NCI-H2029 treated with DMSO at 0.1 percent for 48 hours (cell line): ENCODE data around the gene MPRIP.

Experiments used
- DNase-seq: peaks from one replicate; lab custom pipeline; 2025; lab: John Stamatoyannopoulos, UW

MPRIP gene

DNA sequence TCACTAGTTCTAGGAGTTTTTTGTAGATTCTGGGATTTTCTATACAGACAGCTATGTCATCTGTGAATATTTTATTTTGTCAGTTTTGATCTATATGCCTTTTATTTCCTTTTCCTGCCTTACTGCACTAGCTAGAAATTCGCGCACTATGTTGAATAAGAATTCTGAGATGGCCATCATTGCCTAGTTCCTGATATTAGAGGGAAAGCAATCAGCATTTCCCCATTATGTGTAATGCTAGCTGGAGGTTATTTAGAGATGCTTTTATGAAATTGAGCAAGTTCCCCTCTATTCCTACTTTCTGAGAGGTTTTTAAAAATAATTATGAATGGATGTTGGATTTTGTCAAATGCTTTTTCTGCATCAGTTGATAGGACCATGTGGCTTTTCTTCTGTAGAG, 23.8 kb downstream of the MPRIP start:
- no peak for DNase-seq

GRCh38 chr17:17067257-17067656, 25.0 kb downstream of the MPRIP start:
- DNase-seq: no peak

- no peak for DNase-seq
Observed at GRCh38 chr17:17069849-17070248, 27.6 kb downstream of the MPRIP start.

GRCh38 chr17:17070931-17071330, 28.7 kb downstream of the MPRIP start:
- DNase-seq: no peak

- DNase-seq: no peak
Observed at GRCh38 chr17:17071531-17072360, 29.5 kb downstream of the MPRIP start.

- no peak for DNase-seq
Observed at GRCh38 chr17:17072546-17072945, 30.3 kb downstream of the MPRIP start.

DNA sequence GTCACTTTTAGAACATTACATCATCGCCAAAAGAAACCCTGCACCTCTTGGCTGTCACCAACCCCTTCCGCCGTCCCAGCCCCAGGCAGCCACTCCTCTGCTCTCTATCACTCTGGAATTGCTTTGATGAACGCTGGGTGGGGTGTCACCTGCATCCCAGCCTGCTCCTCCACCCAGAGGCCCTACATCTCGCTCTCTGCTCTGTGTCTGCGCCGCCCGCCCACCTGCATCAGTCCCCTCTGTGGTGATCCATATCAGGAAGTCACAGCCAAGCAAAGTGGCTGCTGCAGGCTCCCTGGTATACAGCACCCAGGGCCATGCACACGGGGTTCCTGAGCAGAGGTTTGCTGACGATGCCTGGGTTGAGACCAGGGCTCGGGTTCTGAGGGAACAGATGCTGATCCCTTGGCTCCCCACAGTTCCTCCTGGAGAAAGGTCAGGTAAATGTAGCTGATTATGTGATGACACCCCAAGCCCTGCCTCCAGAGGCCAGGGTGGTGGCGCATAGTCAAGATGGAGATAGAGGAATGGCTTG, 30.8 kb downstream of the MPRIP start:
- DNase-seq: no peak

DNA sequence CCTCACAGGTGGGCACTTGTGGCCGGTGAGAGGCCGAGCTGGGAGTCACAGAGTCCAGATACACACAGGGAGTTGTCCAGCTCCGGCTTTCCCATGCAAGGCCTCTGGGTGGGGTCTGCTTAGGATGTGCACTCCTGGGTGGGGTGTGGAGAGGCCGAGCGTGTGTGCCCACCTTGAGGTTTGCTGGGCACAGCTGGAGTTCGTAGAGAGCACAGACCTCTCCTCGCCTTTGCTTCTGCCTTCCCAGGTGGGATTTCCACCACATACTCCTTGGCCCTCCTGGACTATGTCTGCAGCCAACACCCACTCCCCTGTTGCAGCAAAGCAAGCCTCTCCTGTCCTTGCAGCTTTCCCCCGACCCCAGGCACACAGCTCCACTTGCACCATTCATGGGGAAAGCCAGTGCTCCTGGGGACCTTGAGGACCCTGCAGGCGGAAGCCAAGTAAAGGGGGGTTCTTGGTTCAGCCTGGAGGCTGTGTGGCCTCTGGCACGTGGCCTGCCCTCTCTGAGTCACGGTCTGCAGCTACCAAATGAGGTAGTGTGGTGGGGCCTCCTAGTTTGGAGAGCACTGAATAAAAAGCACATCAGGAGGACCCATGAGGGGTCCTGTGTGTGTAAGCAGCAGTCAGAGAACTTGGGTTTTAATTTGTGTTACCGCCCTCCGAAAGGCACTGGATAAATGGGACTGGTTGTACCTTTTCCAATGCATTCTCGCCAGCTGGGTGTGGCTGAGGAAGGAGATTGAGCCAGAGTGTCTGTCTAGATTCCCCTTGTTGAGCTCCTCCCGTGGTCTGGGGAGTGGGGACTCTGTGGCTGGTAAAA, 31.5 kb downstream of the MPRIP start:
- no peak for DNase-seq

DNA sequence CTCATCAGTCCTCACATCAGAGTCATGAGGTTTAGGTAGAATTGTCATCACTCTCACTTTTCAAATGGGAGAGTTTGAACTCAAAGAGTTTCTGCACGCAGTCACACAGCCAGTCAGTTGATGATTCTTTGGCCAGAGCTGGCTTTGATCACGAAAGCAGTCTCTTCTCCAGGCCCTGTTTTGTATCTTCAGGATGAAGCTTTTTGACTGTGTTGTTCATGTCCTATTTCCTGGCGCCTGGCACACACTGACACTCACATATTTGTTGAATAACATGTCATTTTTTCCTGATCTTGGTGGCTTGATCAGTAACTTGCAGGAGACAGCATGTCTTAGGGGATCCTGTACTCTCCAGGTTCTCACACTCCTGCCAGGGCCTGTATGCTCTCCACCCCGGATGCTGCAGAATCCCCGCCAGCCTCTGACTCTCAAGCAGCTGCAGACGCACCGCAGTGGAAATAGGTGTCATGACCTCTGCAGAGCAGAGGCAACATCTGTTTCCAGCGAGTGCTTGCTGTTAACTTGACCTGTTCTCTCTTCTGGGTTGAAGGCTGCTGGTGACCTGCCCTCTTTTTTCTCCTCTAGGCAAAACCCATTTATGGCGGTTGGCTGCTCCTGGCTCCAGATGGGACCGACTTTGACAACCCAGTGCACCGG, 33.0 kb downstream of the MPRIP start:
- DNase-seq: no peak

- DNase-seq: no peak
Observed at GRCh38 chr17:17076066-17076465, 33.8 kb downstream of the MPRIP start.

- DNase-seq: no peak
Observed at GRCh38 chr17:17077101-17077500, 34.8 kb downstream of the MPRIP start.

DNA sequence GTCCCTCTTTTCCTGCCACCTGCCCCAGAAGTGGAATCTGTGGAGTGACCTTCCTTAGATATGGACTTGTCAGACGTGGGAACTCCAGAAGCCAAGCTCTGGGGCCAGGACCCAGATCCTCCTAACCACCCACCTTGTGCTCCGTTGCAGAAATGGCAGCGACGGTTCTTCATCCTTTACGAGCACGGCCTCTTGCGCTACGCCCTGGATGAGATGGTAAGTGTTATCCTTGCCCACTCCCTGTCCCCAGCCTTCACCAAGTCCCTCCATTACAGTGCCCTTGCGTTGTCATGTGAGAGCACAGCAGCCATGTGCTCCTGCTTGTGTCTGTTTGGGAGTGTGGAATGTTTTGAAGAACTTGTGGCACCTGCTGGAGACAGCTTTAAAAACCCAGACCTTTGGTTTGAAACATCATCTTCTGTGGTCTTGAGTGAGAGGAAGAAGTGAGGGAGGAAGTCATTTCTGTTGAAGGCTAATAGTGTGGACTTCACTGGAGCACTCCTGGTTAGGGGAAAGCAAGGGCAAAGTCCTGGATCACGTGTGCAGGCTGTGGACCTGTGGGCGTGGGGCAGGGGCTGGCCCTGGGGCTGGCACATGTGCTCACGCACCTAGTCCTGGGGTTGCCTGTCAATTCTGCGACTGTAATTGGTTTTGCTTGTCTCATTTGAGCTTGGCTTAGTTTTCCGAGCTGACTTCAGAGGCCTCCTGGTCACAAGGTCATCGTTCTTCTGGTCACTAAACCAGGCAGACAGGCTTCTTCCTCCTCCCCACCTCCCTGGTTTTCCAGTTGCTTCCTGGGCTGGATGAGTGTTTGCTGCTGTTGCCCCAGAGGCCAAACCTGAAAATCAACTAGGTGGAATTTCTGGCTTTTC, 35.8 kb downstream of the MPRIP start:
- no peak for DNase-seq

DNA sequence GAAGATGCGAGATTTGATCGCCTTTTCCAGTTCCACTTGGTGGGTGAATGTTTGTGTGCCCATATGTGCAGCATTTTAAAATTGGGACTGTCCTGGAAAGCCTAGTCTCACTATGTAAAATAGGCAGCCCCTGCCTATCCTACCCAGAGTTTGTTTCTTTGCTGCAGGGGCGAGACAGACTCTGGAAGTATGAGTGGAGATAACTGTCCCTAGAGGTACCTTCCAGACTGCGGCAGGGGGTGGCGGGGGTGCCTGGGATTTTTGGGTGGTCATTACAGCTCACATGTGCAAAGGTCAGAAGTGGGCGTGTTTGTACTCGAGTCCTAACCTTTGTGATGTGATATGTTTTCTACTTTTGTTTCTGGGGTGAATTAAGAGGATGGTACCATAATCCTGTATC, 36.6 kb downstream of the MPRIP start:
- no peak for DNase-seq

- DNase-seq: no peak
Observed at GRCh38 chr17:17079336-17079735, 37.1 kb downstream of the MPRIP start.

- no peak for DNase-seq
Observed at GRCh38 chr17:17079761-17080160, 37.5 kb downstream of the MPRIP start.

DNA sequence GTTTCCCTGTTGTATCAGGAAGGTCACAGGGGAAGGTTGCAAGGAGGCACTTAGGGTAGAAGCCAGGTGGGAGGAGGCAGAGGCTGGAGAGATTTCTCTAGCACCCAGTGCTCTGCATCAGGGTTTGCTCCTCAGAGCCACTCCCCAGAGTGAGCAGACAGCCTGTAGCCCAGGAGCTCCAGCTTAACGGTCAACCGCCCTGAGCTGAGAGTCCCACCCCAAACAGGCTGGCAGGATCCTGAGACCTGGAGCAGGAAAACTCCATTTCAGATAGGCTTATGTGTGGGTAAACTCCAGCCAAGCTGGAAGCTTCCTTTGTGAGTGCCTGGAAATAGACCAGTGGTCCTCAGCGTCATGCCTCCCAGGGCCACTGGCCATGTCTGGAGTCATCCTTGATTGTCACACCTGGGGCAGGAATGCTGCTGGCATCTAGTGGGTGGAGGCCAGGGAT, 37.9 kb downstream of the MPRIP start:
- DNase-seq: no peak

DNA sequence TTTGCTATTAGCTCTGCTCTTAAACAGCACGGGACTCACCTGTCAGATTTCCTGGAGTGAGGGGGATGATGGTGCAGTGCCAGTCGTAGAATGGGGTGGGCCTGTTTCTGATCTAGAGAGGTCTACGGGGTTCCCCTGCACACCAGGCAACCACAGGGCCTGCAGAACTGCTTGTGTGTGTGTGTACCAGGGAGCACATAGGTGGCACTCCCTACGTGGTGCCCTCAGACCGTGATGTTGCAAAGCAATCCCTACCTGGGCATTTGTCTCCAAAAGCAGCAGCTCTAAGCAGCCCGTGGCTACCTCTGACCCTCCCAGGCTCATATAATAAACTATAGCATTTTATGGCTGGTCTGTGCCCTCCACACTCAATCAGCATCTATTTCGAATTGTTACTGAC, 38.5 kb downstream of the MPRIP start:
- no peak for DNase-seq

DNA sequence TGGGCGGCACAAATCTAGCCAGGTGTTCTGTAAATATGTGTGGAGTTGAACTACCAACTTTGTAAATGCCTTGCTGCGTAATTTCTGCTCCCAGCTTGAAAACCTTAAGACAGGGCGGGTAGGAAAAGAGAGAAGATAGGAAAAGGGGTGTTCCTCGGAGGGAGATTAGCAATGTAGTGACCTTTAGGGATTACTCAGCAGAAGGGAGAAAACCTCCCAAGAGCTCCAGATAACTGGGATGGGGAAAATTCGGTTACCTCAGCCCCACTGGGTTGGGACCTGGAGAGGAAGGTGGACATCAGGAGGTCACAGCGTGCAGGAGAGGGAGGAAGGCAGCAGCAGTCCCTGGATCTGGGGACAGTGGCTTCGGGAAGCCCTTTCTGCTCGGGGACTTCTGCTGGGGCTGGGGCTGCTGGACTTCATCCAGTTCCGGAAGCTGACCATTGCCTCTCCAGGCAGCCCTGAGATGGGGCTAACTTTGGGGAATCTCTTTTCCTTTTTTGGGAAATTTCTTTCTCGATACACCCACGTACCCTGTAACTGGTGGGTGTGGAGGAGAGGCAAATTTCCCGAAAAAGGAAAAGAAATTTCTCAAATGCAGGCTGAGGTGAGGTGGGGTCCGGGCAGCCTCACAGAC, 39.2 kb downstream of the MPRIP start:
- DNase-seq: no peak

DNA sequence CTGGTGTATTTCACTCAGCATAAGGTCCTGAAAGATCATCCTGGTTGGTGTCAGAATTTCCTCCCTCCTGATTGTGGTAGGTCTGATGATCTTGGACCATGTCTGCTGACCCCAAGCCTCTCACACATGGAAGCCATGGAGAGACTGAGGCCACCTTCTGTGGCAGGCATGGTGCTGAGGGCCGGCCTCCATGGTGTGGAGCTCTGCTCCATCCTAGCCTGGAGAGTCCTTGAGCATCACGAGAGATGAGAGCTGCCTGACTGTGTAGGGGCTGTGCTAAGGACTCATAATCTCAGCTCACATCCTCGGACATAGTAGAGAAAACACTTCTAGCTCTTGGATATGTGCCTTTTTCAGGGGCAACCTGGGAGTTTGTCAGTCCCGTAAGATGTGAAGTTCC, 40.6 kb downstream of the MPRIP start:
- DNase-seq: no peak

DNA sequence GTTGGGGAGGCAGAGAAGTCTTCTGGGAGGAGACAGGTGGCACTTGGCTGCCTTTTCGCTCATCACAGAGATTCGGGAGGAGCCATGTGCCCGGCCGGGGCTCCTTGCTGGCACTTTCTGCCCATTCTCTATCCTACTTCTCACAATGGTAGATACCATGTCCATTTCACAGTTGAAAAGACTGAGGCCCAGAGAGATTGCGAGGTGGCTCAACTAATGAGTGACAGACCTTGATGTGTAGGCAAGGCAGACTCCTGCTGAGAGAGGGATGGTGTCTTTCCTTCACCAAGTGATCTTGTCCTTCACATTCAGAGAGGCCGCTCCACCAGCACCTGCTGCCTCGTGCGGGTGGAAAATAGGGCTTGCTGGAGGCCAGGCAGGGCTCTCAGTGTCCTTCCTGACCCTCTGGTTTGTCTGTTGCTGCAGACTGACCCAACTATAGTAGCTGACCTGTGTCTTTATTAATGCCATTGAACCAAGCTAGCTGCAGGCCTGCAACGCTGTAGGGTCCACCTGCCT, 42.1 kb downstream of the MPRIP start:
- DNase-seq: no peak

DNA sequence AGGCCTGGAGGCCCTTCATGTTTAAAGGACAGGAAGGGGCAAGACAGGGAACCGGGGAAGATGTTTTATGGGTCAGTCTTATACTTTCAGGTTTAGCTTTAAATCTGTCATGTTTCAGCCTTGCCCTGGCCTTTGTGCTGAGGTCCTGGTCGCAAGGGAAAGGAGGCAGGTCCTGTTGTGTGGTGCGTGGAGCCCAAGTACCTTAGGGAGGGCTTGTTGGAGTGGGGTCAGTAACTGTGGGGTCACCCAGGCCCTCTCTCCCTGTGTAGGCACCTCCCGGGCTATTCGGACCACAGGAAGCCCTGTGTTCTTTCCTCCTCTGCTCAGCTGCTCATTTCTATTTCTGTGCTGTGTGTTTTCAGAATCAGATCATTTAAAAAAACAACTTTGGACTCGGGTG, 42.7 kb downstream of the MPRIP start:
- no peak for DNase-seq
